Colon (tissue), 2 donors: ENCODE results near the gene CA4.
"Not testable (repeated sequence)": the region's sequence is repeated elsewhere in the genome, so short reads cannot be mapped to it uniquely, and the experiment has no call there.

ENCODE experiments used
- FAIRE-seq: peaks from 2 replicates; lab custom pipeline; 2012; peaks lifted over from hg19 to GRCh38; lab: Jason Lieb, UNC
- donor health status: control.
- donor health status: control.

The CA4 gene

DNA sequence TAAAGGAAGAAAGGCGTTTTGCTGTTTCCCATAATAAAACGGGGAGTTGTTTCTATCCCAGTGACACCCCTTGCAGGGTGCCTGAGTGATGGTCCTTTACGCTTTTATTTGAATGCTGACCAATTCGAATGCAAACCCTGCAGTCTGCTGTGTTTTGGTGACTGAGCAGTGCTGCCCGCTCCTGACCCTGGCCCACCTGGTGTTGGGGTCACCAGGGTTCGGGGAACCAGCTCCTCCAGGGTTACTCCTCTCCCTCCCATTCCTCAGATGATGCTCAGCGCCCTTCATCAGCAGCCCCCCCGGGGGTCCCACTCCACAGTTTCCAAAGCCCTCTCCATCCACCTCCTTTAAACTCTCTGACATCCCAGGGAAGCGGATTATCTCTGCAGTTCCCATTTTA is 6.0 kb downstream of the CA4 start:
- no peak for FAIRE-seq

DNA sequence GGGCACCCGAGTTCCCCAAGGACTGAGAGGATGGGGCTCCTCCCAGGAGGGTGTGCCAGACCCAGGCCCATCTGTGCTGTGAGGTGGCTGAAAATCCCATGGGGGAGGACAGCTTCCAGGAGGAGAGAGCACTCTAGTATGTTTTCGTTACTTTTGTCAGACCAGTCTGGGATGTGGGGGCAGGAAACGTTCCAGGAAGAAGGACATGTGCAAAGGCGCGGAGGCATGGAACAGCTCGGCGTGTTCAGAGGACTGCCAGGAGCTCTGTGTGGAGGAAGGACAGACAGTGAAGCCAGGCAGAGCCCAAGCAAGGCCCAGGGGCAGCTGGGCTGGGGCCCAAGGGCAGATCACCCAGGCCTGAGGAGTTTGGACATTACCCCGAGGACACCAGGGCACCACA is 7.0 kb downstream of the CA4 start:
- no peak for FAIRE-seq

GRCh38 chr17:60157487-60158040 is 7.8 kb downstream of the CA4 start:
- no peak for FAIRE-seq

DNA sequence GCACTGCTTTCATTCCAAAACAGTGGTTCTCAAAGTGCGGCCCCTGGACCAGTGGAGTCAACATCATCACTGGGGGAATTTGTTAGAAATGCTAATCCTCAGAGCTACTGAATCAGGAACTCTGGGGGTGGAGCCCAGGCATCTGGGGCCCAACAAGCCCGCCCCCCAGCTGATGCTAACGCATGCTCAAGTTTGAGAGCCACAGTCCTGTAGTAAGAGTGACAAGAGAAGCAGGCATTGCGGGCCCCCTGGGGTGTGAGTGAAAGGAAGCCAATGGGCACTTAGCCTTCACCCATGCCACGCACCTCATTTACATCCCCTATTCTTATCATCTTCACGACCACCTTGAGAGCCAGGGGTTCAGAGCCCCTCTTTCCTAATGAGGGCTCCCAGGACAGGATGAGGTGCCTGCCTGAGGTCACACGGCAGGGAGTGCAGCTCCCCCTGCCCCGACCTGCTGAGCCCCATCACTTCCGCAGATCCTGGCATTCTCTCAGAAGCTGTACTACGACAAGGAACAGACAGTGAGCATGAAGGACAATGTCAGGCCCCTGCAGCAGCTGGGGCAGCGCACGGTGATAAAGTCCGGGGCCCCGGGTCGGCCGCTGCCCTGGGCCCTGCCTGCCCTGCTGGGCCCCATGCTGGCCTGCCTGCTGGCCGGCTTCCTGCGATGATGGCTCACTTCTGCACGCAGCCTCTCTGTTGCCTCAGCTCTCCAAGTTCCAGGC is 9.1 kb downstream of the CA4 start:
- no peak for FAIRE-seq

GRCh38 chr17:60159479-60159866 is 9.7 kb downstream of the CA4 start:
- FAIRE-seq: no peak

DNA sequence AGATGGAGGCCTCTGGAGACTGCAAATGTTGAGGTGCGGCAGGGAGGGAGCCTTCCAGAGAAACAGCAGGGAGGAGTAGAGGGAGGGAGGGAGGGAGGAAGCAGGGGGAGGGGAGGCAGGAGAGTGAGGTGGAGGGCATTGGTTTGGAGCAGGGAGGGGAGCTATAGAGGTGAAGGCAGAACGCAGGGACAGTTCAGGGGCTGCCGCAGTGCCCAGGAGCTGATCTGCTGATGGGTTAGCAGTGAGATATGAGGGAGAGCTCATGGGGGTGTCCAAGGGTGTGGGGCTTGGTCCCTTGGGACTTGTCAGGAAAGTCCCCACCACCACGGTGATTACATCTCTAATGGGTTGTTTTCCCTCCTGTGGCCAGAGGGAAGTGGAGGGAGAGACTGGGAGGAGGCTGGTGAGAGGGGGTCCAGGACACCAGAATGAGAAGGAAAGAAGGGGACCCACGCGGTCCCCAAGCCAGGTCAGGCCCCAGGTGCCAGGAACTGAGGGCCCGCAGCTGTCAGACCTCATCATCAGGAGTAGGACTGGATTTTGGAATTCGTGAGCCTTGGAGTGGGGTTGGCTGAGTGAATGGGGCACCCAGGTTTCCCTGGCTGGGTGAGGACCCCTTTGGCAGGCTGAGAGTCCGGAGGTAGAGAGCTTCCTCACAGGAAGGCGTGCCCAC is 11.2 kb downstream of the CA4 start:
- no peak for FAIRE-seq

- no peak for FAIRE-seq
Observed at GRCh38 chr17:60161598-60162330, 12.0 kb downstream of the CA4 start.

- FAIRE-seq: no peak
Observed at GRCh38 chr17:60163108-60163784, 13.5 kb downstream of the CA4 start.

GRCh38 chr17:60164164-60164563 is 14.4 kb downstream of the CA4 start:
- FAIRE-seq: no peak

DNA sequence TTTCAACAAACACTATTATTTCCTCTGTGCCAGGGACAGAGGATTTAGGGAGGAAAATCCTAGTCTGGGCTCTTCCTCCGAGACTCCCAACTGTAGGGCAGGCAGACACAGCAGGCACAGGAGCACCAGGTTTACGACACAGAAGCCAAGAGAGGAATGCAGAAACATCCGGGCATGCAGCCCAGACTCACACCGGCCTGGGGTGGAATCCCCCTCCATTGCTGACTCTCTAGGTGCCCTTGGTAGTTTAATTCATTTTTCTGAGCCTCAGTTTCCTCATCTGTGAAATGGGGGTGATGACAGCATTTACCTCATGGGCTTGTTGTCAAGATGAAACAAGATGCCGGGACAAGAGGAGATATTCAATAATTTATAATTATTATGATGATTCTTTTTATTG is 14.9 kb downstream of the CA4 start:
- no peak for FAIRE-seq

- no peak for FAIRE-seq
Observed at GRCh38 chr17:60165223-60165622, 15.4 kb downstream of the CA4 start.

DNA sequence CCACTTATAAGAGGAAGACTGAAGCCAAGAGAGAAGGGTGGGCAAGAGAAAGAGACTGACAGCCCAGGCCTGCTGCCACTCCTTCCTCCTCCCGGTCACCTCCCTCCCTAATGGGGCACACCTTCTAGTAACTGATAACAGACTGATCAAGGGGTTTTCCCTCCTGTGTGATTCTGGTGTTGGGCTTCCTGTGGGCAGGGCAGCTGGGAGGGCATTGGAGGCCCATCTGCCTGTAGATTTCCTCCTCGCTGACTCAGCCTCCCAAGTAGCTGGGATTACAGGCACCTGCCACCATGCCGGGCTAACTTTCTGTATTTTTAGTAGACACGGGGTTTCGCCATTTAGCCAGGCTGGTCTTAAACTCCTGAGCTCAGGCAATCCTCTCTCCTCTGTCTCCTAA is 16.2 kb downstream of the CA4 start:
- FAIRE-seq: no peak

DNA sequence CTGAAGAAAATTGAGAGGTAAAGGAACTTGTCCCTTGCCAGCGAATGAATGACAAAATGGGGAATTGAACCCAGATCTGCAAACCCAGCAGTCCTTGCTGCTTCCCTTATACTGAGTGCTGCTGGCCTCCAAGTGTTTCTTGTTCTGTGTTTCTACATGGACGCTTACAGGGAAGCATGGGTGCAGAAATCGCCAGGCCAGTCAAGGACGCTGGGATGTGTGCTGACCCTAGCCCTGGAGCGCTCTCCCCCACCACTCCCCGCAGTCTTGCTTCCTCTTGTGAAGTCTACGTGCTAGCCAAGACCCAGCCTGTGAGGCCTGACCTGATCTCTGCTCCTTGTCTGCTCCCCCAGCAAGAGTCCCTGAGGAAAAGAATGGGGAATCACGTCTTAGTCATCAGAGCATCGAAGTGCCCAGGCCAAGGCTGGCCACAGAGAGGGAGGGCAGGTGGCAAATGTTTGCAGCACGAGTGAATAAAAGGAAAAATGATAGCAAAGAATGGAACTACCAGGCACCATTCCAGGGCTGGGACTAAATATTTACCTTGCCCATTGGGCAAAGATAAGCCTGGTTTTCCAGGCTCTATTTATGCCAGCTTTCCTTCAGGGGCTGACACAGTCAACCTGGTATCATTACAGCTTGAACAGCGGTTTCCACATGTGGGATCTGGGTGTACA is 17.4 kb downstream of the CA4 start:
- no peak for FAIRE-seq

DNA sequence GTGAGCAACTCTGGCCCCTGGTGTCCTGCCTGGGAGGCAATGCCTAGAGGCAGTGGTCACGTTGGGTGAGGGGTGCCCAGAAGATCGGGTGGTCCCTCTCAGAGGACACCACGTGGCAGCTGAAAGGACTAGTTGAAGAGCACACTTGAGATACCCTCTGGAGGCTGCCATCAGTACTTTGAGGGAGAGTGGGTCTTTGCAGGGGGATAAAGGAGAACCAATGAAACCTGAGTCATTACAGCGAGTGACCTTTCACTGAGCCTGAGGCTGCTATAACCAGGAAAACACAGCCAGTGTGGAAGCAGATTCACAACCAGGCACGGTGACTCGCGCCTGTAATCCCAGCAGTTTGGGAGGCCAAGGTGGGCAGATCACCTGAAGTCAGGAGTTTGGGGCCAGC is 18.9 kb downstream of the CA4 start:
- FAIRE-seq: no peak

DNA sequence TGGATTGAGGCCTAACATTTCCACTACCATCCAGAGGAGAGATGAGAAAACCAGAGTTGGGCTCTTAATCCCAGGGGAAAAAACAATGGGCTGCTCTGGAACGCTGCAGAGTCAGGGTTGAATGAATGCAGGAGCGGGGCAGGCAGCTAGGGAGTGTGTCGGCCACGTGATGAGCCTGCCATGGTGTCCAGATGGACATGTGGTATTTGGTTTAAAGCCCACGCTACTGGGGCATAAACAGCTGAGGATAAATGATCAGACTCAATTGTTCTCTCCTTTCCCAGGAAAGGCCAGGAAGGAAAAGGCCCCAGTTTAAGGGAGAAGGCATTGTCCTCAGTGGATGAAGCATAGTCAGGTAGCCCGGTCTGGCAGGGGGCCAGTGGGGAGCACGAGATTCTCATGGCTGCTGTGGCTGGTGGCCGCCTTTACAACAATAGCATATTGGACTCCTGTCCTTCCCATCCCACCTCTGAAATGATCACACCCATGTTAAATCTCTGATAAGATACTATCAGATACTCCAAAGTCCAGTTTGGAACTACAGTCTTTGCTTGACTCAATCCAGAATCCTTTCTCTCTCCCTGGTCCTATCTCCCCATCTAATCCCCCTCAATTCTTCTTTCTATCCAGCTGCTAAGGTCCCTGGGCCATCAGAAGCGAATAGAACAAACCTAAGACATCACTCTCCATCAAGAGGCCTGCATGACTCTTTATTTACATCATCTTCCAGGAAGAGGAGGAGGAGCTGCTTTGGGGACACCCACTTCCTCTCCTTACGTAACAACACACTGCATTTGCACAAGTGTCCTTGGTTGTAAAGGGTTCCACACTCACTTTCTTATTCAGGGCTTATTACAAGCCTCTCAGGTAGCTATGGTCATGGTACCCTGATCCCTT is 20.4 kb downstream of the CA4 start:
- no peak for FAIRE-seq

GRCh38 chr17:60170835-60171752 is 21.3 kb downstream of the CA4 start:
- FAIRE-seq: no peak

DNA sequence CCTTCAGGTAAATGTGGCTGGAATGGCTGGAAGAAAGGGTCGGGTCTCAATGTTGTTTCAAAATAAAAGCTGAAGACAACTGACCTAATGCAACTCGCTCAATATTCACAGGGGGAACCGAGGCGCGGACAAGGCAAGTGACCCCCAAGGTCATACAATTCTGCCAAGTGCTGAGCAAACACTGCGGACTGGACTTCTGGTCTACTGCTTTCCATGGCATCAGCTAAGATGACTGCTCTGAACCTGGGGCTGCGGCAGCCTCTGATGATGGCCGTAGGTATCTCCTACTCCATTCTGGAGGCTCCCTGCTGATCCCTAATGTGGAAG is 21.9 kb downstream of the CA4 start:
- no peak for FAIRE-seq

DNA sequence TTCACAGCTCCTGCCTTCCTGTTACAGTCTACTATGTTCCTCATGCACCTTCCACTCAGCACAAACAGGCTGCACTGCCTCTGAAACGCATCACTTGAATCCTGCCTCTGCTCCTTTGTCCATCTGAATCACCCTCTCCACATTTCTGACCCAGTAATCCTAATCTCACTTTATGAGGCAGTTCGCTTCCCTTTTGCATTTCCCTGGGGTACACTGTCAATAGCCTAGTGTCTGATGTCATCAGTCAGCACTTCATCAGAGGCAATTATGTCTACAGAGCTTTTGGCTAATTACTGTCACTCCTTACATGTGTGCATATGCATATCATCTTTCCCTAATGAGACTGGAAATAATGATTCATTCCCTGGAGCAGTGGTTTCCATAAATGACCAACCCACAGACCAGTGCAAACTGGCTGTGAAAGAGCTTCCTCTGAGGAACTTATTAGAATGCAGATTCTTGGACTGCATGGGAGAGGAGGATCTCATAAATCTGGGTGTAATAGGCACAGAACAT is 23.6 kb downstream of the CA4 start:
- no peak for FAIRE-seq

DNA sequence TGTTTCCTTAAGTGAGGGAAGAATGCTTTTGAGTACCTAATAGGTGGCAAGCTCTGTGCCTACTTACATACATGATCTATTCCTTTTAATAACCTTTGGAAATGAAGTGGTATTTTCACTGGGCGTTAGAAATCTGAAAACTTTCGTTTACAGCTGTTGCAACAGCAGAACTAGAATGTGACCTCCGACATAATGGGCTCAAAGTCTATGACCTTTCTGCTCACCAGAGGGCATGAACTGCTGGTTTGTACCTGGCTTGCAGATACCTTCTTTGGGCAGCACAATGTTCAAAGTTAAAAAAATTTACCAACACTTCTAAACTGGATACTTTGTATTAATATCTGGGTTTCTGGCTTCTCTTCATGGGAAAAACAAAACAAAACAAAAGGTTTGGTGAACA is 24.3 kb downstream of the CA4 start:
- no peak for FAIRE-seq

DNA sequence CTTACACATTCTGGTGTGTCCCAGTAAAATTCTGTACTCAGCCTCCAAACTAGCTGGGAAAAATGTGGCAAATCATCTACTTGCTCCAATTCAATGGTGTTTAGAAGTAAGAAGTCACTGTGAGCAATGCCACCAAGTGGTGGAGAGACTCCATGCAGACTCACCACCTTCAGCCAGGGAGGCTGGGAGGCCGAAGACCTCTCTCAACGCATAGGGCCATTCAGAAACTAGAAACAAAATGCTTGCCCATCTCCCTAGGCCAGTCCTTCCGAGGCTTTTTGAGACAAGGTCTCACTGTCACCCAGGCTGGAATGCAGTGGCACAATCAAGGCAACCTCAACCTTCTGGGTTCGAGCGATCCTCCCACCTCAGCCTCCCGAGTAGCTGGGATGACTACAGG is 25.0 kb downstream of the CA4 start:
- FAIRE-seq: not testable (repeated sequence)
